GM18508 (cell line): ENCODE results near the gene SCARB2.
A peak's percentile ranks its signal among the peaks of the same experiment; 100 is the strongest.

Experiments used
- ATAC-seq: cut with Tn5 transposase; IDR thresholded peaks from one replicate; pipeline ENCODE4 v1.9.1; 2021; ENCODE audit warnings: moderate number of reproducible peaks; ENCODE audit not compliant: insufficient read depth, unreplicated experiment

SCARB2 gene

GRCh38 chr4:76160355-76160754 lies 53.3 kb downstream of the SCARB2 start:
- no peak for ATAC-seq

DNA sequence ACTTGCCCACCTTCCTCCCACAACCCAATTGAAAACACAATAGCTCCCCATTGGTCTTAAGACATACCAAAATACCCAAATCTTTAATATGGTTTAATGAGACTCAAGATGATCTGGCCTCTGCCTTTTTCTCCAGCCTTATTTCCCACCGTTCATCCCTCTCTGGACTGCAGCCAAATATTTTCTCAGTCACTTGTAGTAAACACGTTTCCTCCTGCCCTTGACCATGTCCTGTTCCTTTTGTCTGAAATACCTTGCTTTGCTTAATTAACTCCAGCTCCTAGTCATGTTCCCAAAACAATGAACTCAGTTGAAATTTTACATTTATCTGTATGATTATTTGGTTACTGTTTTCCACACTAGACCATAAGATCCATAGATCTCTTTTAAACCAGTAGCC lies 57.0 kb downstream of the SCARB2 start:
- no peak for ATAC-seq

DNA sequence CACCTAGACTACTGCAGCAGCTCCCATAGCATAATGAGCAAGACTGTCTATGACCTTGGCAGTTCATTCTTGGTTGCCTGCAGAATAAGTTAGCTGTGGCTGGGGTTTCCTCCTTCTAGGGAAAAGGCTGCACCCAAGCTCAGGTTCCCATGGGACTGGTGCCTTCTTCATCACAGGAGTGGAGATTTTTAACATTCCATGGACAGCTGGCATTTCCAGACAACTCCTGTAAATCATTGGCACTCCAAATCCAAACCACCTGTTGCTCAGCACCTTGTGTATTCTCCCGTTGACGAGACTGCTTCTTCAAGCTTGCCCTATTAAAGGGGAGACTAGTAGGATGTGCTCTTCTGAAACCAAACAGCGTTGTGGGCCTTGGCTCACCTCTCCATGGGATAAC lies 57.6 kb downstream of the SCARB2 start:
- ATAC-seq: no peak

- no peak for ATAC-seq
These were observed 60.3 kb downstream of the SCARB2 start for GRCh38 chr4:76153356-76153755.

DNA sequence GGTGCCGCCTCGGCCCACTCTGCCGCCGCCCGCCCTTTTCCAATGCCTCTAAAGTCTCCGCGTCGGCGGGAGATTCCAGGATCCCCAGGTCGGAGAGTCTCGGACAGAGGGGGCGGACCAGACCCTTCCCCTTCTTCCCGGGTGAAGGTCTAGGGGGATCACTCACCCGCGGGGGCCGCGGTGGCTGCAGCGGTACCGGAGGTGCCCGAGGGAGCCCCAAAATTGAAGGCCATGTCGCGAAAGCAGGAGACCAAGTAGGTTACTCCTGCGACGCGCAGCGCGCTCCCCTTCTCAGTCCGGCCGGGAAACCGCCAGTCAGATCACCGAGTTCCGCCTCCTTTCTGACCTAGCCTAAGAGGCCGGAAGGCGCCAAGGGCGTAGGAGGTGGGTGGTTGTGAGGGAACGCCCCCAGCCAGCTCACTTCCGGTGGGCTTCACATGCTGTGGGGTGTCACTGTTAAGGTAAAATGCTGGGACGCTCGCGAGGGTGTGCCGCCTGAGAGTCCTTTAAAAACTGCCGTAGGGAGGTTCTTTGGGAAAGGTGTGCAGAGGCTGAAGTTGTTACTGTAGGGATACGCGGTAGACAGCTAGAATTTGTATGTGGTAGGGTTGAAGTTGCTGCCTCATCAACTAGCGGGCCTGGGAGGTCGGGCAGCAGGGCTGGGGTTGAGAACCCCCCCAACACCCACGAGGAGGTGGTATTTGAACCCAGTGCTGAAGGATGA lies 65.3 kb downstream of the SCARB2 start, which contains the start of gene NUP54:
Gene NUP54, minus strand, starts transcription at position 256 of the 724 bp plus-strand sequence. Its CDS starts 23 bp downstream, at position 233.
- ATAC-seq: peak; percentile 96

GRCh38 chr4:76147454-76148141 lies 66.0 kb downstream of the SCARB2 start:
- no peak for ATAC-seq

- no peak for ATAC-seq
These were observed 69.1 kb downstream of the SCARB2 start for GRCh38 chr4:76144546-76144945.

- no peak for ATAC-seq
These were observed 72.4 kb downstream of the SCARB2 start for GRCh38 chr4:76141241-76141640.

- ATAC-seq: no peak
These were observed 85.9 kb downstream of the SCARB2 start for GRCh38 chr4:76127754-76128153.

- ATAC-seq: no peak
These were observed 87.8 kb downstream of the SCARB2 start for GRCh38 chr4:76125816-76126215.

DNA sequence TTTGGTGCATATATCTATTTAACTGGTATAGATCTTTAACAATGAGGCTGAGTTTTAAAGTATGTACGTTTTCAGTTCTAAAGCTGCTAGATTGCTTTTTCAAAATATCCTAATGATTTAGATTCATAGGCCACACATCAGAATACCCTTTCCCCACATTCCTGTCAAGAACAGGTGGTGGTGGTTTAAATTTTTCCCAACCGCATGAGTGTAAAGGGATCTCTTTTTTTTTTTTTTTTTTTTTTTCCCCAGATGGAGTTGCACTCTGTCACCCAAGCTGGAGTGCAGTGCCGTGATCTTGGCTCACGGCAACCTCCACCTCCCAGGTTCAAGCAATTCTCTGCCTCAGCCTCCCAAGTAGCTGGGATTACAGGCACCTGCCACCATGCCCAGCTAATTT lies 93.4 kb downstream of the SCARB2 start:
- ATAC-seq: no peak

- ATAC-seq: no peak
These were observed 96.1 kb downstream of the SCARB2 start for GRCh38 chr4:76117536-76117935.

- no peak for ATAC-seq
These were observed 96.8 kb downstream of the SCARB2 start for GRCh38 chr4:76116821-76117220.
